Fibroblast of pulmonary artery (primary cell): ENCODE measurements around the gene GEMIN5.

Experiments used
- DNase-seq: peaks from one replicate; pipeline ENCODE4 v3.0.0-alpha.2; 2010; ENCODE audit warnings: low read depth
- H3K4me3 ChIP-seq: replicated peaks from 2 replicates; pipeline ENCODE4 v1.5.1; 2011; ENCODE audit warnings: low read depth, mild to moderate bottlenecking, control low read depth, low read length, moderate library complexity
- CTCF ChIP-seq: IDR thresholded peaks from 2 replicates; pipeline ENCODE4 v1.5.1; 2011; ENCODE audit warnings: mild to moderate bottlenecking, control low read depth, low read length, inconsistent platforms; ENCODE audit errors: missing control alignments

GEMIN5 gene

GRCh38 chr5:154971501-154971900 is 33.5 kb upstream of the GEMIN5 start:
- peak; percentile 66 for DNase-seq
- no peak overlapping the region for H3K4me3 ChIP-seq
- TF ChIP-seq CTCF, result no peak

GRCh38 chr5:154970759-154971158 is 32.7 kb upstream of the GEMIN5 start:
- no peak for TF ChIP-seq CTCF
- DNase-seq, result peak; percentile 33
- no peak overlapping the region for H3K4me3 ChIP-seq

GRCh38 chr5:154968953-154969352 is 30.9 kb upstream of the GEMIN5 start:
- TF ChIP-seq CTCF, result no peak
- DNase-seq, result no peak
- H3K4me3 ChIP-seq, result no peak overlapping the region

- DNase-seq, result peak; percentile 35
- peak; percentile 72 for TF ChIP-seq CTCF
- peak overlapping the region; percentile 20 for H3K4me3 ChIP-seq
These were observed 29.5 kb upstream of the GEMIN5 start for GRCh38 chr5:154967421-154968024.

GRCh38 chr5:154966874-154967273 is 28.9 kb upstream of the GEMIN5 start:
- no peak for TF ChIP-seq CTCF
- H3K4me3 ChIP-seq, result peak overlapping the region; percentile 12
- DNase-seq, result no peak

GRCh38 chr5:154966081-154966841 is 28.2 kb upstream of the GEMIN5 start:
- no peak for TF ChIP-seq CTCF
- peak overlapping the region; percentile 6 for H3K4me3 ChIP-seq
- DNase-seq, result peak; percentile 61

GRCh38 chr5:154962494-154962893 is 24.5 kb upstream of the GEMIN5 start:
- no peak for DNase-seq
- H3K4me3 ChIP-seq, result no peak overlapping the region
- no peak for TF ChIP-seq CTCF
